HG03025 (cell line): ENCODE measurements around the gene PSTPIP1.

ENCODE experiments used
- ATAC-seq: cut with Tn5 transposase; IDR thresholded peaks from one replicate; pipeline ENCODE4 v1.9.1; 2021; ENCODE audit warnings: mild to moderate bottlenecking, moderate library complexity; ENCODE audit not compliant: unreplicated experiment, low FRiP score

Gene PSTPIP1

DNA sequence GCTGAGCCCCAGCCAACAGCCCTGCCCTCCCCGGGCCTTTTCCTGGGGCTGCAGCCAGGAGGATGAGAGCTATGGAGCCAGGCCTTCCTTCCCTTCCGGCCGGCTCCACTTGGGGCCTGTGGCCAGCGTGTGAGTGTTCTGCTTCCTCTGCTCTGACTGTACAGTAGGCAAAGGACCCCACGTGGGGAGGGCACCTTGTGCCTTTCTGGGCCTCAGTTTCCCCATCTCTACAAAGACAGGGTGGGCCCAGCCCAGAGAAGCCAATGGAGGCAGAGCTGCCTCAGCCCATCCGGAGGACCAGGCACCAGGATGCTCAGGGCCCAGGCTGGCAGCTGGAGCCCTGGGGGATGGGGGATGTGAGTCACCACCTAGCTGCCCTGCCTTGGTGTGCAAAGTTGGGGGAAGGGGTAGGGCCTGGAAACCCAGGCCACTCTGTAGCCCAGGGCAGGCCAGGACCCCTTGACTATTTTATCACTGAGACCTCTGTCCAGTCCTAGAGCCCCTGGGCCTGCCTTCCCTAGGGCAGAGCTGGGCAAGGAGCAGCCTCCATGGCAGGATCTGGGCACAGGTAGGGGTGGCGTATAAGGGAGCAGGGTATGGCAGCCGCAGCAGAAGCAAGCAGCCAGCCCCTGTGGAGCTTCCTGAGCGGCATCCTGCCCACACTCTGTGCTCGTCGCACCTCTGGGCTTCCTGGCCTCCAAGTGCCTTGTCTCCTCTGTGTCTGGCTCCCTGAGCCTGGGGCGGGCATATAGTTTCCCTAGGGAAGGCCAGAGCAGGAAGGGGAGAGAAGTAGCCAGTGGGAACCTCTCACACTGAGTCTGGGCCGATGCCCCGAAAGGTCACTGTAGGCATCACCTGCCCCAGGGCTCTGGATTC lies 1.8 kb downstream of the PSTPIP1 start:
- no peak for ATAC-seq

DNA sequence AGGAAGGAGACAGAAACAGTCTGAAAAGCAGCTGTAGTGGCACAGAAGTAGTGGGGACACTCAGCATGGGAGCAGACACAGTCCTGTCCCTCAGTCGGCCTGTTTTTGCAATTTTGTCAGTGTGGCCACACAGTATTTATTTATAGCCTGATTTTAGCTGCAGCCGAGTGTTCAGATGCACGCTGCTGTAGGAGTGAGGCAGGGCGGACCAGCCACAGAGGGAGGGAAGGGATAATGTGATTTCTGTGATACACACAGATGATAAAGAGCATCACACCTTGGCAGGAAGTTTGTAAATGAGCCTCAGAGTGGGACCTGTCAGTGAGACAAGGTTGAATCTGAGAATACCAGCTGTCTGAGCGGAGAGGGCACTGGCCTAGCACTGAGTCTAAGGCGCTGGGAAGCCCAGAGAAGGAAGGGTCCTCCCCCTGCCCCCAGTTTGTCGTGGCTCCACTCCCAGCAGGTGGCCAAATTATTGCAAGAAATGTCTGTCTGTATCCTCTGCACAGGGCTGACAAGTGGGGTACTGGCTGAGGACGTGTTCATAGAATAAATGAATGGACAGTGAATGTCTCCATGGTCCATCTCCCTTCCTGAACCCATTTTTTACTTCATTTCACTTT lies 3.8 kb downstream of the PSTPIP1 start:
- ATAC-seq = no peak

DNA sequence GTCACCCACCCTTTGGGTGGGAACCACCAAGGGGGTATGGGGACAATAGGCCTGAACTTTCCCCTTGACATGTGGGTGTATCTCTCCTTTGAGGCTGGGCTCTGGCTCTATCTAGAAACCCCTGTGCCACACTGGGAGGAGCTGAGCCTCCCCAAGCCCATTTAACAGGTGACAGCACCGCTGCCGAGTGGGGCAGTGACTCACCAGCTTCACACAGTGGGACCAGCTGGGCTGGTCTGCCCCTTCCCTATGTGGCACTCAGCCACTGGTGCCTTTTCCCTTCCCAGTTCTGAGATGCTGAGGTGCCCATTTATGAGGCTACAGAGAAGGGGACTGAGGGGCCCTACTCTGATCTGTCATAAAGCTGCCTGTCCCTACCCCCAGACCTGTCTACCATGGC lies 5.1 kb downstream of the PSTPIP1 start:
- ATAC-seq = no peak

- no peak for ATAC-seq
These were observed 6.4 kb downstream of the PSTPIP1 start for GRCh38 chr15:77001351-77001750.

DNA sequence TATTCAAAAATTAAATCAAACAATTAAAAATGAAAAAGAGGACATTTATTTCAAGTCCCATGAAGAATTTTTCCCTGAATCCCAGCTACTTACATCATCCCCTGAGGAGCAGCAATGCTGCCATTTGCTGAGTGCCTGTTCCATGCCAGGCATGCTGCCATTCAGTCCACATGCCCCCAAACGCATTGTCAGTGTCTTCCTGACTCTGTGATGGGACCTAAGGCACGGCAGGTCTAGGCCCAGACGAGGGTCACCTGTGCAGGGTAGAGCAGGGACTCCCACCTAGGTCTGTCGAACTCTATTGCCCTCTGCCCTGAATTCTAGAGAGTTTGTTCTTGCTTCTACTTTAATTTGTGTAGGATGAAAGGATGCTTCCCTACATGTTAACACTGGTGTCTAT lies 7.0 kb downstream of the PSTPIP1 start:
- no peak for ATAC-seq

DNA sequence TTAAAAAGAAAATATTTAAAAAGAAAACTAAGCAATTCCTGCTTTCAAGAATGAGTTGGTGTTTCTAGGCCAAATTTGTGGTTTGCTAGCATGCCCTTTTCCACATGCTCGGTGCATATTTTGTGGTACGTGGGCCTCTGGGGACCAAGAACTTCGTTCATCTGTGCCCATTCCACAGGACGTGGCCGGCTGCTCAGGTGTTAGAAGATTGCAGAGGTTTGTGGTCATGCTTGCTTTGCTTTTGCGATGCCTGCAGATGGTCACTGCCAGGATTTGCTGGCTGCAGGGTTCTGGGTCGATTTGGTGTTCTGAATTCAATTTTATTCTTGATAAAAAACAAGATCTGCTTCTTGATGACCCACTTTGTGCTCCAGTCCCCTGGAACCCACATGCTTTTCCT lies 7.5 kb downstream of the PSTPIP1 start:
- no peak for ATAC-seq

GRCh38 chr15:77002954-77003912 lies 8.3 kb downstream of the PSTPIP1 start:
- ATAC-seq = no peak

- ATAC-seq = no peak
These were observed 9.3 kb downstream of the PSTPIP1 start for GRCh38 chr15:77004189-77004588.

DNA sequence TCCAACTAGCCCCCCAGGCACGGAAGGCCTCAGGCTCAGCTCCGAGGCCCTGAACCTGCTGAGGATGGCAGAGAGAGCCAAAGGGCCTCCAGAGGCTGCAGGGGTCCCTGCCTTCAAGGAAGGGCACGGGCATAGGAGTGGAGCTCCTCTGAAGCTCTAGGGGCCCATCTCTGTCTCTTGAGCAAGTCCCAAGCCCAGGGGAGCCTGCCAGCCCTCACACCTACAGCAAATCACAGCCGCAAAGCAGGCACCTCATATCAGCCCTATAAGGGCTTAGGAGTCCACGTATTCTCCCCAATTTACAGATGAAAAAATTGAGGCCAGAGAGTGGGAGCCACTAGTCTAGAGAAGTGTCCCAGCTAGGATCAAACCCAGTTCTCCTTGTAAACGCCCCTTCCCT lies 14.2 kb downstream of the PSTPIP1 start:
- ATAC-seq = no peak

GRCh38 chr15:77009646-77010311 lies 14.9 kb downstream of the PSTPIP1 start:
- no peak for ATAC-seq

DNA sequence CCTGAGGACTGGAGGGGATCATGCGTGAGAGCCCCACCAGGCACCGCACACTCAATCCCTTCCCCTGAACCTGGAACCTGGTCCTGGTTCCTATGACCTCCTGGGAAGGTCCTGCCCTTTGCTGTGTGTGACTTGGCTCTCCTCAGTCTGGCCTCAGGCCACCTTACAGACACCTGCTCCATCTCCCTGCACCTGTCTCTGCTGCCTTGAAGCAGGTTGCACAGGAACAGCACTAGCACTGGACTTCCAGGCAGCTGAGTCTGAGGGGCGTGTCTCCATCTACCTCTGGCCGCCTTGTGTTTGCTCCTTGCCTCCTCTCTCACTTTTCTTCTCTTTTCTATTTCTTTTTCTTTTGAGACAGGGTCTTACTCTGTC lies 15.4 kb downstream of the PSTPIP1 start:
- ATAC-seq = no peak

DNA sequence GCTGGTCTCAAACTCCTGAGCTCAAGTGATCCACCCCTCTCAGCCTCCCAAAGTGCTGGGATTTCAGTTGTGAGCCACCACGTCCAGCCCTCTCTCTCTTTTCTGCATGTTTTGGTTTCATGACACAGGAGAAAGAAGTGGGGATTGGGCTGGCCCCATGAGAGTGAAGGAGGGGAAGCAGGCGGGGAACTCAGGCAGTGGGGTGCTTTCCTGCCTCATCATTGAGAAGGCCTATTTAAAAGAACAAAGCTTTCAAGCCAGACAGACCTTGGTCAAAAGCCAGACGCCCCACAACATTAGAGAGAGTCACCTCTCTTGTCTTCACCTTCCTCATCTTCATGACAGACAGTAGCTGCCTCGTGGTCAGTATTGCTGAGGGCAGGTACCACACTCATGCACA lies 15.9 kb downstream of the PSTPIP1 start:
- ATAC-seq = no peak

DNA sequence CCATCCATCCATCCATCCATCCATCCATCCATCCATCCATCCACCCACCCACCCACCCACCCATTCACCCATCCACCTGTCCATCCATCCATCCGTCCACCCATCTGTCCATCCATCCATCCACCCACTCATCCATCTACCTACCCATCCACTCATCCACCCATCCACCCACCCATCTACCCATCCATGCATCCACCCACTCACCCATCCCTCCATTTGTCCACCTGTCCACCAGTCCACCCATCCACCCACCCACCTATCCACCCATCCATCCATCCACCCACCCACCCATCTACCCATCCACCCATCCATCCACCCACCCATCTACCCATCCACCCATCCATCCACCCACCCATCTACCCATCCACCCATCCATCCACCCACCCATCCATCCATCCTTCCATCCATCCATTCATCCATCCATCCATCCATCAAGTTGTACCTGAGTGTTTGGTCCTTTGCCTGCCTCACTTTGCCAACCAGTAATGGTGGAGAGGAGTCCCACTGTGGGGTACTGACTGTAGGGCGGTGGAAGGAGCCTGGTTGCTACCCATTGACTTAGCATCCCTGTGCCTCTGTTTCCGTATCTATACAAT lies 17.3 kb downstream of the PSTPIP1 start:
- no peak for ATAC-seq

DNA sequence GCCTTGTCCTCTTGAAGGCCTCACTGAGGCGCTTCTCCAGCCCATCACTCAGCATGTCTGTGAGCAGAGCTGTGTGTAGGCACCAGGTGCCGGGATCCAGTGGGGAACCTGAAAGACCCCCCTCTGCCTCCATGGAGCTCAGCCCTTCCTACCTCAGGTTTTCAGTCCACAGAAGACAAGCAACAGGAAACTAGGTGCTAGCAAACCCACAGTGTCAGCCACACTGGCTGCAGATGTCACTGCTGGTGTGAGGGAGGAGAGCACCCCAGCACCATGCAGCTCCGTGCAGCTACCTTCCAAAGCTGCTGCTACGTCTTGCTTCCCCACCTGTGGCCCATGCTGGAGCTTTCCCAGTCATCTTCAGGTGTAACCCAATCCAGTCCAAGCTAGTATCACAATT lies 17.9 kb downstream of the PSTPIP1 start:
- ATAC-seq = no peak

GRCh38 chr15:77013776-77014131 lies 18.8 kb downstream of the PSTPIP1 start:
- ATAC-seq = no peak

GRCh38 chr15:77014132-77015081 lies 19.5 kb downstream of the PSTPIP1 start:
- no peak for ATAC-seq

DNA sequence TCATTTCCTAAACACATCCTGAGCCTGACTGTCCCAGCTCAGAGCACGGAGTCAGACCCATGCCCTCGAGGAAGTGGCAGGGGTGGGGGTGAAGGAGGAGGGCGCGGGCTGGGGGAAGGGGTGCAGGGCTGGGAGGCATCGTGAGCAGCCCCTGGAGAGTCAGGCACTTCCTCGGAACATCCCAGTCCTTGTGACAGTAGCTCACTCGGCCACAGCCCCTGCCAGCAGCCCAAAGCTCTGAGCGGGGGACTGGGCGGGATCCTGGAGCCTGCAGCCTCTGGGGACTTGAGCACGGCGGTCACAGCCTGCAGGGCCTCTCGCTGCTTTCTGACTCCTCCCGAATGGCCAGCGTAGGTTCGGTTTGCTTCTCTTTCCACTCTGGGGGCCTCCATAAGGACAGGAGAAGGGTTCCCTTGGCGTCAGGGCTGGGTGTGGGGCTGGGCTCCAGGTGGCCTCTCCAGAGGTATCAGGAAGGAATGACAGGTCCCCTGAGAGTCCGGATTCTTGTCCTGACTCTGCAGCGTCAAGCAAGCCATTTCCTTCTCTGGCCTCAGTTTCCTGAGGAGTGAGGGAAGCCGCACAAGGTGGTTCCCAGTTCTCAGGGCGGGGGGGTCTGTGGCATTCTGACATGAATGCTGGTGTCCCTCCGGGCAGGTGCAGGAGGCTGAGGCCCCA lies 20.9 kb downstream of the PSTPIP1 start:
- no peak for ATAC-seq

DNA sequence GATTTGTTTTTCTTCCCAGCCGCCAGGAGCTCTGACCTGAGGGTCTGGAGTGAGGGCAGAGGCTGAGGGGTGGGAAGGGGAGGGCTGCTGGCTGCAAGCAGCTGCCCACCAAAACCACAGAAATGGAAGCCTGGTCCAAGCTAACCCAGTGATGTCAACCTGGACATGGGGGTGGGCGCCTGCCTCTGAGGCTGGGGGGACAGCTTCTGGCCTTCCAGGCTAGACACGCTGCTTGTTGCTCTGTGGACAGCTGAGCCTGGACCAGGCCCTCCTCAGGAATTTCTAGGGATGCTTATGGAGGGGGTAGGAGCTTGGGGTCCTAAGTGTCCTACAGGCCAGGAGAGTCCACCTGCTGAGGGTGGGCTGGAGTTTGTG lies 21.4 kb downstream of the PSTPIP1 start:
- no peak for ATAC-seq
